Limb (tissue), 2 donors: ENCODE results near the gene USP32.

Experiments used
- DNase-seq, 2 donors: peaks; one replicate each; pipeline ENCODE4 v3.0.0-alpha.2; 2016; ENCODE audit errors: extremely low spot score in 2 of 2

The USP32 gene

DNA sequence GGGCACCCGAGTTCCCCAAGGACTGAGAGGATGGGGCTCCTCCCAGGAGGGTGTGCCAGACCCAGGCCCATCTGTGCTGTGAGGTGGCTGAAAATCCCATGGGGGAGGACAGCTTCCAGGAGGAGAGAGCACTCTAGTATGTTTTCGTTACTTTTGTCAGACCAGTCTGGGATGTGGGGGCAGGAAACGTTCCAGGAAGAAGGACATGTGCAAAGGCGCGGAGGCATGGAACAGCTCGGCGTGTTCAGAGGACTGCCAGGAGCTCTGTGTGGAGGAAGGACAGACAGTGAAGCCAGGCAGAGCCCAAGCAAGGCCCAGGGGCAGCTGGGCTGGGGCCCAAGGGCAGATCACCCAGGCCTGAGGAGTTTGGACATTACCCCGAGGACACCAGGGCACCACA, 235.2 kb downstream of the USP32 start:
- peak in 1 of 2 donors; percentile 19 for DNase-seq

DNA sequence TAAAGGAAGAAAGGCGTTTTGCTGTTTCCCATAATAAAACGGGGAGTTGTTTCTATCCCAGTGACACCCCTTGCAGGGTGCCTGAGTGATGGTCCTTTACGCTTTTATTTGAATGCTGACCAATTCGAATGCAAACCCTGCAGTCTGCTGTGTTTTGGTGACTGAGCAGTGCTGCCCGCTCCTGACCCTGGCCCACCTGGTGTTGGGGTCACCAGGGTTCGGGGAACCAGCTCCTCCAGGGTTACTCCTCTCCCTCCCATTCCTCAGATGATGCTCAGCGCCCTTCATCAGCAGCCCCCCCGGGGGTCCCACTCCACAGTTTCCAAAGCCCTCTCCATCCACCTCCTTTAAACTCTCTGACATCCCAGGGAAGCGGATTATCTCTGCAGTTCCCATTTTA, 236.1 kb downstream of the USP32 start:
- DNase-seq: peak in 1 of 2 donors; percentile 17

DNA sequence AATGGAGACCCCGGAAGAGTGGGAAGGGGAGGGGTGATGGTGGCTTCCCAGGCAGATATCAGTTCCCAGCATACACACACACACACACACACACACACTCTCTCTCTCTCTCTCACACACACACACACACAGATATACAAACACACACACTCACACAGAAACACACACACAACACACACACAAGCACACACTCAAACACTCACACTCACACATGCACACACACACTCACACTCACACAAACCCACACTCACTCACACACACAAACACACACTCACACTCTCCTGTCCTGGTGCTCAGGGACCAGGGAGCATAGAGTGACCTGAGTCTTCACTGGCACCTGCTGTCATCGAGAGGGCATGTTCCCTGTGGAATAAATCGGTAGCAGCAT, 236.5 kb downstream of the USP32 start:
- DNase-seq: peak in 1 of 2 donors; percentile 26

DNA sequence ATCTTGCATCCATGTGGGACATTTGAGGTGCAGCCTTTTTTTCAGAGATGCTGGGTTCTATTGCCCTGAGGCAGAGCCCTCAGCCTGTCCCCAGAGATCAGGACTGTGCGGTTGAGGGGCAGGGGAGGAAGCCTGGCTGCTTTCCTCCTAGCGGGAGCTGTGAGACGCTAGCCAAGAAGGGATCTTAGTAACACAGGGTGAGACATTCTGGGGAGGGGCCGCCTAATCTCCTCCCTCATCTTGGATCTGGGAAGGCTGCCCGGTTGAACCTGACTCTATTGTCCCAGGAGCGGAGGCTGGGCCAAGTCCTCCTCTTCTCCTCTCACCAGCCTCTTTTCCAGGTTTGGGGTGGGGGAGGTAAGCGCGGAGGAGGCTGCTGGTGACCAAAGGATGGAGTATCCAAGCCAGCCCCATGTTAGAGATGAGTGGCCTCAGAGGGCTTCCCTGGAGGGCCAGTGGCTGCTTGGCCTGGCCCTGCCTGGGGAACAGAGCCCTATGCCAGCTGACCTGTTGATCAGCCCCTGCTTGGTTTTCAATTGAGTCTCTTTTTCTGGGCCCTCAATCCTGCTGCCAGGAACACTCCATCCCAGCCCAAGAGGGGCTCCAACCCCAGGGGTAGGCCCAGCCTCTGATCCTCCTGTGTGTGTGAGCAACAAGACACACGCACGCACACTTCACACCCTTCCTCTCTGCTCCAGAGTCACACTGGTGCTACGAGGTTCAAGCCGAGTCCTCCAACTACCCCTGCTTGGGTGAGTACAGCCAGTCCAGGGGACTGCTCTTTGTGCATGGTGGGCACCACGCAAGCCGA, 237.1 kb downstream of the USP32 start:
- DNase-seq: peak; percentile 71 to 75

DNA sequence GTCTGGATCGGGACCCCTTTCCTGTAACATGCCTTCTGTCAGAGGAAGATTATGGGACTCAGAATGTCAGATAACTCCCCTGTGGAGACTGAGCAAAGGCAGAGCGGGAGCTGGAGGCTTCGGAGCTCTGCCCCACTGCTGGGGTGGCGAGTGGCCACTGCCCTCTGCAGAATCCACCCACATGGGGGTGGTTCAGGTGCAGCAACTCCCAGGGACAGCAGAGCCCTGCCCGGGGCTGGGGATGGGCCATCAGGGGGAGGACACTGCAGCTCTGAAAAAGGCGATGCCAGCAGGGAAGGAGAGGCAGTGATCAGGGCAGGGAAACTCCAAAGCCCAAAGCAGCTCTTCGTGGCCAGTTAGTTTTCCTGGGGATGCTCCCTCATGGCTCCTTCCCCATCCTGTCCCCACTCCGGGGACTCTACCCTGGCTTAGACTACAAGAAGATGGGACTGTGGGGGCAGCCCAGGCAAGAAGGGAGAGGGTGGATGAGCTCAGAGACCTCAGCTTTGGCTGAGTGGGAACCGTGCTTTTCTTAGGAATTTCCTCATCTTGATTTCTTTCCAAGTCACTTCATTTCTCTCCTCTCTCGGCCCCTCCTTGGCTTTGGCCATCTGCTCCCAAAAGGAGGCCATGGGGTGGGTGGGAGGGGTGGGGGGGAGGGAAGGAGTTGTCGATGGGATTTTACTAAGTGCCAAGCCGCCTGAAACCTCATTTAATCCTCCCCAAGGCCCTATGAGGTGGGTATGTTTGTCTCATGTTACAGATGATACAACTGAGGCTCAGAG, 238.1 kb downstream of the USP32 start:
- DNase-seq: peak; percentile 49 to 51

DNA sequence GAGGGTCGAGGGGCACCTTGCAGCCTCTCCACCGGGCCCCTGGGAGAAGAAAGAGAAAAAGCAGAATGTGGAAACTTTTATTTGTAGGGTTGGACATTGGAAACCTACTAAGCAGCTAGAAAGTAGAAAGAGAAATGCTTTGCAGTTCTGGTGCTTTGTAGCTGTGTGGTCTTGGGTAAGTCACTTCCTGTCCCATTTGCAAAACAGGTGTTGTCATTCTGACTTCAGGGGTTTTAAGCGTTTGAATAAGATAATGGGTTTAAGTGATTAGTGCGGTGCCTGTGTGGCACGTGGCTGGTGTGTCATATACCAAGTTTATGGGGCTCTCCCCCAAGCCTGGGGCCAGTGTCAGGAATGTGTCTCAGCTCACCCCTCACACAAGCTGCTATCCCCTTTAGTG, 240.6 kb downstream of the USP32 start:
- no peak for DNase-seq

DNA sequence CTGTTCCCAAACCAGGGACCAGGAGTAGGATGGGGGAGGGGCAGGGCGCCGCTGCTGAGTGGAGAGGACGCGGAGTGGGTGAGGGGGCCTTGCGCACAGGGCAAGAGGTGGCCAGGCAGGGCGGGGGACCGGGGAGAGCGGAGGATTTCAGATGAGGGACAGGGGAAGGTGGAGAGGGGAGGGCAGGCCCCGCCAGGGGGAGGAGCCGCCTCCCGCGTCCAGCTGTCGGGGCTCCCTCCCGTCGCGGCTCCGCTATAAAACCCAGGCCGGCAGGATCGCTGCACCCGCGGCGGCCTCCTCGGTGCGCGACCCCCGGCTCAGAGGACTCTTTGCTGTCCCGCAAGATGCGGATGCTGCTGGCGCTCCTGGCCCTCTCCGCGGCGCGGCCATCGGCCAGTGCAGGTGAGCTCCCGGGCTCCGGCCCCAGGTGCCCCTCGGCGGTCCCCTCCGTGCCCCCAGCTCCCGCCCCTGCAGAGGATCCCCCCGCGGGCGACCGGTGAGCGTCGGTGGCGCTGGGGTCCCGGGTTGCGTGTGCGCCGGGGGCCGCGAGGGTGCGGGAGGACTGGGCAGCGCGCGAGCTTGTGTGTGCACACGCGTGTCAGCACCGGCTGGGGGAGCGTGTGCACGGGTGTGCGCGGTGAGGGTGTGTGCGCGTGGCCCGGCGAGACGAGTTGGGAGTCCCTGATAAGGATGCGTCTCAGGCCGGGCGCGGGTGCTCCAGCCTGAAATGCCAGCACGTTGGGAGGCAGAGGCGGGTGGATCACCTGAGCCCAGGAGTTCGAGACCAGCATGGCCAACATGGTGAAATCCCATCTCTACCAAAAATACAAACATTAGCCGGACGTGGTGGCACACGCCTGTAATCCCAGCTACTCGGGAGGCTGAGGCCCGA, 242.0 kb downstream of the USP32 start, which contains the start of gene CA4:
TSS of gene CA4 (plus strand) at position 283 of the 892 bp plus-strand sequence. CDS start at position 345, 62 bp downstream.
- no peak for DNase-seq

DNA sequence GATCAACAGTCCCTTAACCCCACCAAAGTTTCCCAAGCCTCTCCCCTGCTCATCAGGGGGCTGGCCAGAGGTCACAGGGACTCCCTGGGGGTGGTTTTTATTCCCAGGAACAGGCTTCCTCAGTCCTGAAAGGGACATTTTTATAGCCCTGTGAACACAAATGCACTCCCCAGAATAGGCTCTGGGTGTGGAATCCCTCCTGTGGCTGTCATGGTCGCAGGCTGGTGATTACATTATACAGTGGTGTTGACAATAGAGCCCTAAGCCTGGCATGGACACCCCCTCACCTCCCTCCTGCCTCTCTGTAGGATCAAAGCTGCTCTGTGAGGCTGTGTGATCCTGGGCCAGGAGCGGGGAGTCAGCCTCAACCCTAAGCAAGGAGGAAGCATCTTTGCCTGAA, 243.6 kb downstream of the USP32 start:
- DNase-seq: no peak

DNA sequence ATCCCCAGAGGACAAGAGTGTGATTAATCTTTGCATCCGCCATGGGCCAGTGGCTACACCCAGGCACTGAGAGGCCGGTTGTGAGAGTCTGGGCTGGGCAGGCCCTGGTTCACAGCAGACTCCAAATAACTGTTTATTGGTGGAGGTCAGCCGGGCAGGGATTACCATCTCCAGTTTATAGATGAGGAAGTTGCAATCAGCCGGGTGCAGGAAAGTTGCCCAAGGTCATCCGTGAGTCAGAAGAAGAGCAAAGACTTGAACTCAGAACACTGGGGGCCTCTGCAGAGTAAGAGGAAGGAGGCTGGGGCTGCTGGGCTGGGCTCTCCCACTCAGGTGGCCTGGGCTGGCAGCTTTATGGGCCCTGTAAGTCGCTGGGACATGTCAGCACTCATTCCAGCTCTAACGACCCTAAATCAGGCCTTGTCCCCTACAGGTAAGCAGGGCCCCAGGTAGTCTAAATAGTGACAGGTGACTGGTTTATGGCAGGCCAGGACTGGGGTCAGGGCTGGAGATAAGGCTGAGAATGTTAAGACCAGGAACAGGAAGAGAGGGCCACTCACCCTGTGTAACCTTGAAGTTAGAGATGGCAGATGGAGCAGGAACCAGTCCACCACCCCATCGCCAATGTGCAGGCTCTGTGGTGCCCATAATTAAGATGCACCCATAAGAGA, 244.2 kb downstream of the USP32 start:
- no peak for DNase-seq

DNA sequence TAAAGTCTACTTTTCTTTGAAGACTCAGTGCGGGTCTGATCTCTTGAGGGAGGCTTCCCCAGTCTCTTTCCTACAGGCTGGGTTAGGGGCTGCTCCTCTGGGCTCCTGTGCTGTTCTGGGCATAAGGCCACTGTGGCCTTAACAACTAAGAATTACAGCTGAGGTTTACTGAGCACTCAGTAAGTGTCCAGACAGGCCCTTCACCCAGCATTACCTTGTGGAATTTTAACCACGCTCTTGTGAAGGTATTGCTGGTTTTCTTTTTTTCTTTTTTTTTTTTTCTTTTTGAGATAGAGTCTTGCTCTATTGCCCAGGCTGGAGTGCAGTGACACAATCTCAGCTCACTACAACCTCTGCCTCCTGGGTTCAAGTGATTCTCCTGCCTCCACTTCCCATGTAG, 245.7 kb downstream of the USP32 start:
- no peak for DNase-seq

DNA sequence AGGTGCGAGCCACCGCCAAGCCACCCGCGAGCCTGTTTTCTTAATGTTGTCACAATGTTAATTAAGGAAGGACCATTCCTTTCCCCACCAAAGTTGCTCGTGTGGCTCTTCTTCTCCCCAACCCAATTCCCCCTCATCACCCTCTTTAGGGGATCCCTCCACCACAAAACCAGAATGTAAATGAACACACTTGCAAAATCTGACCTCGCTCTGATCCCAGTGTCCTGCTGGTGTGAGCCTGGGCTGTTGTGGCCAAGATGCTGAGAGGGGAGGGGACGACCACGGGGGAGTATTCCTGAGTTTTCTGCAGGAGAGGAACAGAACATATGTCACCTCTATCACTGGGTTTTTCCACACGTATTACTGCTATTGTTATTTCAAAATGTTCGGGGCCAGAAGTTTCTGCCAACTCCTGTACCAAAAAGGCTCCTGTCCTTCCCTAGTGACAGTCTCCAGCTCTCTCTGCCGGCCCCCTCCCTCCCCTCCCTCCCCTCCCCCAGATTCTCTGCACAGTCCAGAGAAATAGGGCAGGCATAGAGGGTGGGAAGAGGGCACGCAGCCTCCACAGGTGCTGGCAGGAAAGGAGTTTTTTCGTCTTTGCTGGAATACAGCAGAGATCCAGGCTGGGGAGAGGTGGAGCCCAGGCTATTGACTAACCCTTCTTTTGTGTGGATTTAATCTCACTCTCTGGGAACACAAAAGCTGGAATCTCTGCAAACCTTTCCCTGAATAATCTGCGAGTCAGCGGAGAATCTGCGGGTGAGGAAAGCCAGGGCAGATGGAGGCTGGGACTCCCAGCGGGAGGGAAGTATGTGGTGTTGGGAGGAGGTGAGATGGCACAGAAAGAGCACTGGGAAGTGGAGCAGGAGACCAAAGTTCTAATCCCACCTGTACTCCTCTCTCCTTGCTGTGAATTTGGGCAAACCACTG, 246.7 kb downstream of the USP32 start:
- DNase-seq: no peak

DNA sequence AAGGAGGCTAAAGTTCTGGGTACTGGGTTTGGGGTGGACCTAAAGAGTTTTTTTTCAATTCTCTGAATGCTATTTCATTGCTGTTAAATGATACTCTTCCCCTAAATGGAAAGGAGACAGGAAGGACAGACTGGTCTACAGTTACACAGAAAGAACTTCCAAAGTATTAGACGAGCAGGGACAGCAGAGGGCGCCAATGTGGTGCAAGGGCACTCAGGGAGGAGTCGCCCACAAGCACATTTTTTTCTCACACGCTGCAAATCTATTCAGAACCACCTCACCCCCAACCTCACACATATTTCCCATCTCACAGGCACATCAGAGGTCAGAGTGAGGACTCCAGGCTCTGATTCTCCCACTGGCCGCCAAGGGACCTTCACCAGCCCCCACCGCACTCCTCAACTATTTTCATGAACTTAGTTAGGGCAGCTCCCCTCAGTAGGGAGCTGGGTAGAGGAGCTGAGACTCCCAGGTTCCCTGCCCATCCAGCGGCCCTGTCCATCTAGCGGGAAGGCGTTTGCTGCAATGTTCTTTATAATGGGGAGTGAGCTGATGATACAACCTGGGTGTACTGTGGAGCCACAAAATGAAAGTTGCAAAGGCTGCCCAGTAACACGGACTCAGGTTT, 248.9 kb downstream of the USP32 start:
- peak; percentile 50 to 80 for DNase-seq

DNA sequence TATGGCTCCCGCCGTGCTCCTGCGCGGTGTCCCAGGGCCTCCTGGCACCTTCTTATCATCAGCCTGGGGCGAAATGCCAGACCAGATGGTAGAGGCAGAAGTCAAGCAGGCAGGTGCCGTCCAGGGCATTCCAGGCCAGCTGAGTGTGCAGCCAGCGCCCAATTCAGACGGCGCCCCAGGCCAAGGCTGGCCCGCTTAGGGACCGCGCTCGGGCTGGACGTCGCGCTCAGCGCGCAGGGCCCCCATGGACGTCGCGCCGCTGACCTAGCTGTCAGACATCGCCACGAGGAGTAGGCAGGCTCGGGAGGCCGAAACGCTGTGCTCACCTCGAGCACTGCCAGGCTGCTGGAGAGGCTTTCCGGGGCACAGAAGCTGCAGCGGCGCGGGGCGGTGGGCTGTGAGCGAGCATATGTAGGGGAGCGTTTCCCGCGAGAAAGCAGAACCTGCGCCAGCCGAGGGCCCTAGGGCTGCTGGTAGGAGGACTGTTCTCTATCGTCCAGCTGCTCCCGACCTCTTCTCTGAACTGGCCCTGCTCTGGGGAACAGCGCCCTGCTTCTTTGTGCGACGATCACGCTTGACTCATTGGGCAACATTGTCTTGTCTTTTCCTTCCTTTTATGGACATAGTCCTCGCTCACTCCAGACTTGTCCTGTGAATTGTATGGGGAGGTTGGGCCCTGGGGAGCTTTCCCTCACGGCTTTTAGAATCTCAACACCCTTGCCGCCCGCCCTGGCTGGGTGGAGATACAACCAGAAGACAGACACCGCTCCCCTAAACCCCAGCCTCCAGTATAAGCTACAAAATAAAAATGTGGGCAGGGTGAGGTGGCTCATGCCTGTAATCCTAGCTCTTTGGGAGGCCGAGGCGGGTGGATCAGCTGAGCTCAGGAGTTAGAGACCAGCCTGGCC, 250.6 kb downstream of the USP32 start:
- DNase-seq: no peak

DNA sequence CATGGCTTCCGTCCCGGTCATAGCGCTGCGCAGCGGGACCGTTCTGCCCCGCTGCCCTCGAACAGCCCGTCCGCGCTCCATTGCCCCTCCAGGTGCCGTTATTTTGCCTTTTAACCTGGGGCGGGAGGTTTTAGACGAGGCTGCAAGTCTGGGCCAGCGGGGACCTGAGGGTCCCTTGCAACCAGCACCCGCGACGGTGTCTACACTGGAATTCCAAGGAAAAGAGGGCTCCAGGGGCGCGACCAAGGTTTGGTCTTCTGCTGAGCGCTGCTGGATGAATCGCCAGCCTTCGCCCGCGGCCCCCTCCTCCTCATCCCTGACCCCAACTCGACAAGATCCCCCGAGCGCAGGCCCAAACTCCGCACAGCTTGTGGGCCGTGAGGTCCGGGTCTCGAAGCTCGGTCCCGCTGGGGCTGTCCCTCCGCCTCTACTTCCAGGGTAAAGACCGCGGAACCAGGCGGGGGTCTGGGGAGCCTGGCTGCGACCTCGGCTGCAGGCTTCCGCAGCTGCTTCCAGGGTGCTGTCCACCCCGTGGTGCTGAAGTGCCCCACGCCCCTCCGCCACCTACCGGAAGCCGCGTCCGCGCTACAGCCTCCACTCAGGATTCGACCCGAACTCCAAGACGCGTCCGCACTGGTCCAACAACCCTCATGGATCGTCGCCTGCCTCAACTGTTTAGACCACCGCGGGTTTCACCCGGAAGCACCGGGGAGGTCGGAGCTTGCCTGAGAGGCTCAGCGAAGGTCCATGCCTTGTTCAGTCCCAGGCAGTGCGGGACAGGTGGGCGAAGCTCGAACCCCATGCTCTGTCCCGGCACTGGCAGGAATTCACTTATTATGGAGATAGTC, 252.3 kb downstream of the USP32 start:
- peak; percentile 48 to 88 for DNase-seq

DNA sequence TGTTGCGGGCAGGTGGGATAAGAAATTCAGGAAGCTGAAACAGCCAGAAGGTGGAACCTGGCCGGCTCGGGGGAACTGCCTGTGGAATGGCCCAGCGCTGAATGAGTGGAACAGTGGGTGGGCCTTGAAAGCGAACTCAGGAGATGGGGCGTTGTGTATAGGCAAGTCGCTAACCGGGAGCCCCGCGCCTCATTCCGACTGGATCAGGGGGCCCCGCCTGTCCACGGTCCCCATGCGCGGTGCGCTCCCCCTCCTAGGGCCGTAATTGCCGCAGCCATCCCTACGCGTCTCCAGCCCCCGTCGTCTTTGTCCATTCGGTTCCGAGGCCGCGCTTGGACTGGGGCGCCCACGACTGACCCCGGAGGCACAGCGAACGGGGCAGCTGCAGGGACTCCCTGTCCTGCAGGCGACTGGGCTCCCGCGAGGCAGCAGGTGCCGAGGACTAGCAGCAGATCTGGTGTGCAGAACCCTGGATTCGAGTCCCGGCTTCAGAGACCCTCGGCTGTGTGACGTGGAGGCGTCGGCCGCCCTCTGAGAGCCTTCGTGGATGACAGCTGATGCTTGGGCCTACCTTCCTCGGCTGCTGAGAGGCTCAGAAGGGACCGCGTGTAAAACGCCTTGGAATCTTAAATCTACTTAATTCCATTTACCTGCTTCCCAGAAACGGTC, 253.0 kb downstream of the USP32 start:
- no peak for DNase-seq

DNA sequence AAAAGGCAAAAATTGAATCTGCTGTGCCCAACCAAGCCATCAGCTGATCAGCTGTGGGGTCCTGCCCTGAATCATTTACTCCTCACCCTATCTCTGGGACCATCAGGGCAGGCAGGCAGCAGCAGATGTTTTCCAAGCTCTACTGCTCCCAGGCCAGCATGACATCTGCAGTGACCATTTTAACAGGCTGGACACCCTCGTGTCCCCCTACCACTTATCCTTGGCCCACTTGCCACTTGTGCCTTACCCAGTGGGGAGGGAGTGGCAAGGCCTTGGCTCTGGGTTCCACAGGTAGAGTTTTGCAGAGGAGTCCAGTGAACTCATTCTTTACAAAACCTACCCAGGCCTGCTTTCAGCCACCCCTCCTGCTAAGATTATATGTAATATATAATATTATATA, 254.2 kb downstream of the USP32 start:
- no peak for DNase-seq
